HG03439 (cell line): ENCODE measurements around the gene TNP2.

Source experiments
- ATAC-seq: cut with Tn5 transposase; IDR thresholded peaks from one replicate; pipeline ENCODE4 v1.9.1; 2021; ENCODE audit warnings: mild to moderate bottlenecking, moderate library complexity; ENCODE audit not compliant: unreplicated experiment

Gene TNP2

DNA sequence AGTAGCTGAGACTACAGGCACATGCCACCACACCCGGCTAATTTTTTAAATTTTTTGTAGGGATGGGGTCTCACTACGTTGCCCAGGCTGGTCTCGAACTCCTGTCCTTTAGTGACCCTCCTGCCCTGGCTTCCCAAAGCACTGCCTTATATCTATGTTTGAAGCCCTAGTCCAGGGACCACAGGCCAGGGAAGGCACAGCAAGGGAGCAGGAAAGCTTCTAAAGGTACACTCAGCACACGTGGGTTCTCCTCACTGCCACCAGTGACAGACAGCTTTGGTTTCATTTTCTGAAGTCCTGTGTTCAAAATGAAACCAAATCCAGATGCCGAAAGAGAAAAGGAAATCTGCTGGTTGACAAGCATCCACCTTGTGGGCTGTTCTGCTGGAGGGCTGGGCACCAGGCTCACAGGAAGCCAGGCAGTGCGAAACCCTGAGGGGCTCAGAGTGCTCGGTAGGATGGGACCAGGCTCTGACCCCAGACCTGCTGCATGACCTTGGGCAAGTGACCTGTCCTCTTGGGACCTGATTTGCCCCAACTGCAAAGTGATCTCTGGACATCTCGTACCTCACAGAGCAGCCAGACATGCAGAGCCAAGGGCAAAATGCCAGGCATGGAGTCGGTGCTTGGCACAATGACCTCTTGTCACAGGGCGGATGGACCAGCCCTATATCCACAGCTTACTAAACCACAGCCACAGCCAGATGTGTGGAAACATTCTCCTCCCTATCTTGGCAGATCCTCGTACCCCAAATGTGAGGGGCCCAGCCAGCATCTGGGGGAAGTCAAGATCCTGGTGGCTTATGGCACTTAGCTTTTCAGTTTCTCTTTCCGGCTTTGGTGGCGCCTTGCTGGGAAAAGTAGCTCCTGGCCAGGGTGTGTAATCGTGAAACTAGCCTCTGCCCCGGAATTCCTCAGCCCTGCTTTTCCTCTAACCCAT is 10.3 kb downstream of the TNP2 start:
- ATAC-seq, result no peak

DNA sequence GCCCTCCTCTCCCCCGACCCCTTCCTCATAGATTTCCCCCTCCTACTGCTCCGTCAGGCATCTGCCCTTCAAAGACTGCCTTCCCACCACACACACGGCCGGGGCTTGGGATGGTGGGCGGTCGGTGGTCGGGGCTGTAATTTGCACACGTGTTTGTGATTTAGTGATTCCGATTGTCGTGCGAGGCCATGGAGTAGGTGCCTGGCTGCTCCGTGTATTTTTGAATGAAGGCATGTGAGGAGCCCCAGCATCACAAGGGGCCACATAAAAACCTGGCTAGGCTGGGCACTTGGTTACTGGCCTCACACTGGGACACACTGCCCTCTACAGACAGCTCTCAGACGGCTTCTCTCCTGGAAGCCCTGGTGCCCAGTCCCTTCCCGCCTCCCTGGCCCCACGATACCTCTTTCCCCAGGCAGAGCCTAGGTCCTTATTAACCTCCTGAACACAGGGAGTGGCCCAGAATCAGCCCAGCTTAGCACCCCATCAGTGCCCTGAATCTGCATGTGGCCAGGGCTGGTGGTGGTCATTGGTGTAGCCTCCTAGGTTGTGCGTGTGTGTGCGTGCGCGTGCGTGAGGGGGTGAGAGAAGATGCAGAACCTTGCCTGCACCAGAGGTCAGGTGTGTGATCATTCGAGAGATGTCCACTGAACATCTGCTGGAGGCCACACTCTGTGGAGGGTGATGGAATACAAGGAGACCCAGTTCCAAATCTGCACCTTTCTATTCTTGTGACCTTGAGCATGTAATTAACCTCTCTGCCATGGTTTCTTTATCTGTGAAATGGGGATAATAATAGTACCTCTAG is 11.8 kb downstream of the TNP2 start:
- no peak for ATAC-seq

DNA sequence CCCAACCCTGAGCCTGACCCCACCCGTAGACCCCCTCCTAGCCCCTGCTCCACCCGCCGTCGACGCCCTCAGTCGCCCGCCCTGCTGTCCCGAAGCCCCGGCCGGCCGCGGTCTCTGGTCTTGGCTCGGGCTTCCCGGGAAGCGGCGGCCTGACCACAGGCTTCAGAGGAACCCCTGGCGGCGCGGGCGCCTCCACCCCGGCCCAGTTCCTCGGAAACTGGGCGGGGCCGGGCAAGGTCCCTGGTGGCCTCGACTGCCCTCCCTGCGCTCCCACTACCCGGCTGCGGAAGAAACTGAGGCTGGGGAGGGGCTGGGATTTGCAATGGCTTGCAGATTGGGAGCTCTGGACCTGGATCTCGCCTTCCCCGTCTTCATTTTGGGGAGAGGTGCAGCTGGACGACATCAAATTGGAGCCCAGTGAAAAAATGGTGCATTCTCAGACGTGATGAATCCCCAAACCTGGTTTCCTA is 12.4 kb downstream of the TNP2 start:
- no peak for ATAC-seq

DNA sequence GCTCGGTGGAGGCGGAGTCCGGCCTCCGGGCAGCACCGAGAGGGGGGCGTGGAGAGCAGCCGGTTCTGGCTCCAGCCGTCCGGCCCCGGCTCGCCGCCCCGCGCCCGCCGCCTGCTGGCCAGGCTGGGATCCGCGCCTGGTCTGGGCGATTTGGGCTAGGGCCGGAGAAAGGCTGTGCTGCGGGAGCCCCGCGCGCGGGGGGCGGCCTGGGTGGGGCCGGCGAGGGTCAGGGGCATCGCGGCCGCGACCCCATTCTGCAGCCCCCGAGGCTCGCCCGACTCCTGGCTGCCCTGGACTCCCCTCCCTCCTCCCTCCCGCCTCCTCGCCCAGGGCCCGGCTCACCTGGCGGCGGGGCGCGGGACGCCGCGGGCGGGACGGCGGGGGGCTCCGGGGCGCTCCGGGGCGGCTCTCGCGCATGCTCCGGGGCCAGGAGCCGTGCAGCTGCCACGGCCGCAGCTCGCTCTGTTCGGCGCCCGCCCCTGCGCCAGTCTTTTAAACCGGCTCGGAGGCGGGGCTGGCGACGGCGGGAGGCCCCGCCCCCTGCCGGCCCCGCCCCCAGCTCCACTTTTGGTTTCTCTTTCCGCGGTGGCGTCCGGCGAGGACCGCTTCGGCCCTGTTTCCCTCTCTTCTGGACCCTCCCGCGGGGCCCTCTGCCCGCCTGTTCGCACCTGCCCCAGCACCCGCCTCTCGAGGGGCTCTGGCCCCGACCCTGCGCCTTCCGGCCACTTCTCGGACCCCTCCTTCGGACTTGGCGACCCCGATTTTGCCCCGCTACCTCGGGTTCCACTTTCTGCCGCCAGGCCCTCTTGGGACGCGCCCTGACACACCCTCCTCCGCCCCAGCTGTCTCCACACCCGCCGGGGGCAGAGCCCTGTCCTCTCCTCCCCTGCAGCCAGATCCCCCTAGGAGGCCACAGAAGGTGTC is 13.1 kb downstream of the TNP2 start, which contains the start of gene SOCS1:
Gene SOCS1 (minus strand): TSS at position 468 of the 924 bp plus-strand sequence. CDS start 726 bp downstream, outside the sequence.
- ATAC-seq, result peak; percentile 46

DNA sequence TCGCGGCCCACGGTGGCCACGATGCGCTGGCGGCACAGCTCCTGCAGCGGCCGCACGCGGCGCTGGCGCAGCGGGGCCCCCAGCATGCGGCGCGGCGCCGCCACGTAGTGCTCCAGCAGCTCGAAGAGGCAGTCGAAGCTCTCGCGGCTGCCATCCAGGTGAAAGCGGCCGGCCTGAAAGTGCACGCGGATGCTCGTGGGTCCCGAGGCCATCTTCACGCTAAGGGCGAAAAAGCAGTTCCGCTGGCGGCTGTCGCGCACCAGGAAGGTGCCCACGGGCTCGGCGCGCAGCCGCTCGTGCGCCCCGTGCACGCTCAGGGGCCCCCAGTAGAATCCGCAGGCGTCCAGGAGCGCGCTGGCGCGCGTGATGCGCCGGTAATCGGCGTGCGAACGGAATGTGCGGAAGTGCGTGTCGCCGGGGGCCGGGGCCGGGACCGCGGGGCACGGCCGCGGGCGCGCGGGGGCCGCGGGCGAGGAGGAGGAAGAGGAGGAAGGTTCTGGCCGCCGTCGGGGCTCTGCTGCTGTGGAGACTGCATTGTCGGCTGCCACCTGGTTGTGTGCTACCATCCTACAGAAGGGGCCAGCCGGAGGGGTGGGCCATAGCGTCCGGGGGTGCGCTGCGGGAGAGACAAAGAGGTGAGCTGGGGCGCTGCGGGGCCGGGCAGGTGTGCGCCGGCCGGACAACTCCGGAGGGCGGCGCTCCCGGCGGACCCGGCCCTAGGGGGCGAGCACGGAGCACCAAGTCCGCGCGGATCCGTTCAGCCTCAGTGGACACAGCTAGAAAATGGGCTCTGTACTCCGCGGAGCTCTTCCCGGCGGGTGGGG is 14.0 kb downstream of the TNP2 start:
- ATAC-seq, result peak; percentile 27

DNA sequence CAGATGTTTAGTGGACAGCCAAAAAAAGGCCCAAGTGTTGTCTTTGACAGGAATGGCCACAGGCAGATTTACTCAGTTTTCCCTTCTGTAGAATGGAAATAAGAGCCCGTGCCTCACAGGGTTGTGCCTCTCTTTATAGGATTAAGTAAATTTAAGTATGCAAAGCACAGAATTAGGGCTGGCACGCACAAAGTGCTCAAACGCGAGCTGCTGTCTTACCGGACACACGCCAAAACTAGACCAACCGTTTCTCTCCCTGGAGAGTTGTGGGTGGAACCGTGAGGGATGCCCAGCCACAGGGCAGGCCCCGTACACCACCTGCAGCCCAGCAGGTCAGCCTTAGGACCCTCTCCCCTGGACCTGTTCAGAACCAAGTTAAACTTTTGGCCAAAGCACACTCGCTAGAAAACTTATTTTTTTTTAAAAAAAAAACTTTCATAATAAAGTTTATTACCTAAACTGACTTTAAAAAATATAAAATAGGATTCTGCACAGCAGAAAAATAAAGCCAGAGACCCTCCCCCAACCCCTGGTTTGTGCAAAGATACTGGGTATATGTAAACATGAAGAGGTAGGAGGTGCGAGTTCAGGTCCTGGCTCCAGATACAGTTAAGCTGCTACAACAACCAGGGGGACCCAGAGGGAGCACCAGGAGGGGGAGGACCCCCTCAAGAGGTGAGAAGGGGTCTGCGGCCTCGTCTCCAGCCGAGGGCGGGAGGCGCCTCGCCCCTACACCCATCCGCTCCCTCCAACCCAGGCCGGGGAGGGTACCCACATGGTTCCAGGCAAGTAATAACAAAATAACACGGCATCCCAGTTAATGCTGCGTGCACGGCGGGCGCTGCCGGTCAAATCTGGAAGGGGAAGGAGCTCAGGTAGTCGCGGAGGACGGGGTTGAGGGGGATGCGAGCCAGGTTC is 14.9 kb downstream of the TNP2 start:
- ATAC-seq, result no peak

DNA sequence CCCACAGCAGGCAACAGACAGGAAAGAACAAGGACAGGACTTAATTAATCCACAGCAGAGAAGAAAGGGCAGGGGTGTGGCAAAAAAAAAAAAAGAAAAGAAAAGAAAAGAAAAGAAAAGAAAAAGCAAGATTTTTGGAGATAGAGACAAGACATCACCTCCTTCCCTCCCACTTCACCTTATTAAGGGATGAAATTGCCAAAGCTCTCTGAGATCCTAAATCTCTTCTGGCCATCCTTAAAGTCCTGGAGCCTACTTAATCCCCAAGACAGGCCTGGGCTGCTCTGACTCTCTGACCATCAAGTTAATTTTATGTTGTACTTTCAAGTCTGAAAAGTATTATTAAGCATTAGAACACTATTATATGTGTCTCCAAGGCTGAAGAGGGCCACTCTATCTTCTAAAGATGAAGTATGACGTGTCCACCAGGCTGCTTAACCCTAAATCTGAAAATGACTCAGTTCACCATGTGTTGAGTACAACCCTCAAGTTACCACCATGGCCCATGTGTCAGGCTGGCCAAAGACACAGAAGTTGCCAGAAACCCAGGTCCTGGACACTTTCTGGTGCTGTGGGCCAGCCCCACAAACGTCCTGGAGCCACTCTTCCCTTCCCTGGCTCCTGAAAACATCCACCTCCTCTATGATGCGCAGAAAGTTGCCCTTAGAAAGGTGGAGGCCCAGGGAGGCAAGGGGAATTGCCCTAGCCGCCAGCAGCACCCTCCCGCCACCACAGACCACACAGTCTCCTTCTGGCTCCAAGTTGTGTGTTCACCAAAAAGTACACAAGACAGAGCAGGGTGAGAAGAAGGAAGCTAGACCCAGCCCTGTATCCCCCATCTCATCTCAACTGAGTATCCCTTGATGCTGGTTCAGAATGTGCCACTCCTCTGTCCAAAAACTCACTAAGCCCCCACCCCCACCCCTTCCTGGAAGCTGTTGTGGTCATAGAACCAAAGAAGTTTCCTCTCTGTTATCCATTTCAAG is 15.8 kb downstream of the TNP2 start:
- no peak for ATAC-seq

DNA sequence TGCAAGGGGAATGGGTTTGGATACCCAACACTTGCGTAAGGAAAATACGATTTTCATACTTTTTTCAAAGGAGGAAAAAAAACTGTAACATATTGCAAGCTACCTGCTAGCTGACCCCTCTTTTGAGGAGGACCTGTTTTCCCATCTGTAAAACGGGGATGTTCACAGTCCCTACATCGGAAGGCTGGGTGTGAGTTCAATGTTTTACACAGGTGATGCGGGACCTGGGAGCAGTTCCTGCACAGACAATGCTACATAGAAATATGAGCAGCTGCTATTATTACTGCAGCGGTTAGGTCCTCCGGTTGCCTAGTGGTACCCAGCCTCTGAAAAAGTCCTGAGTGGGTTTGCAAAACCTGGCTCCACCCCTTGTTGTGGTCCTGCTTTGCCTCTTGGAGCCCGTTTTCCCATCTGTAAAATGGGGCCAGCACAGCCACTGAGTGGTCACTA is 16.6 kb downstream of the TNP2 start:
- no peak for ATAC-seq

DNA sequence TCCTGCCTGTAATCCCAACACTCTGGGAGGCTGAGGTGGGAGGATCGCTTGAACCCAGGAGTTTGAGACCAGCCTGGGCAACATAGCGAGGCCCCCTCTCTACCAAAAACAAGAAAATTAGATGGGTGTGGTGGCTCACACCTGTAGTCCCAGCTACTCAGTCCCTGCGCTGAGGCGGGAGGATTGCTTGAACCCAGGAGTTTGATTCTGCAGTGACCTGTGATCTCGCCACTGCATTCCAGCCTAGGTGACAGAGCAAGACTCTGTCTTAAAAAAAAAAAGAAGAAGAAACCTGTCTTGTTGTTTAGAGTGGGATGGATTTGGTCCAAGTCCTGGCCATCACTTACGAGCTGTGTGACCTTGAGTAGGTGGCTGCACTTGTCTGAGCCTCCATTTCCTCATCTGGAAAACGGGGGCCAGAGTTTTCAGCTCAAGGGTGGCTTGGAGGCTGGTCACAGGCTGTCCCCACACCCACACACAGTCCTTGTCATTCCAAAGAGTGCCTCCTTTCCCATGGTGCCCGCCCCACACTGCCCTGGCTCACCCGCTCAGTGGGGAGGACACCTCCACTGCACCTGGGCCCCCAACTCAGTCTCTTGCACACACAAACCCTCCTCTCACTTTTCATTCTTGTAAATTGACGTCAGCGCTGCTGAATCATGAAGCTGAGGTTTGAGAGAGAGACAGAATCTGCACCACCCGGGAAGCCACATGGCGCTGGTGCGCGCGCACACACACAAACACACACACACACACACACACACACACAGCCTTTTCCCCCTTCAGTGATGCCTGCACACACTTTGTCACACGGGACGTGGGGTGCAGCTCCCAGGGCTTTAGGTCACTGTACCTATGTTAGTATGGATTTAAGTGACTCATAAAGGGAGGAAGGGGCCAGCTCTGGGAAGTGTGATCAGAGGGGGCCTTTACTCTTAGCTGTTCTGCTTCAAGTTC is 17.3 kb downstream of the TNP2 start:
- no peak for ATAC-seq

DNA sequence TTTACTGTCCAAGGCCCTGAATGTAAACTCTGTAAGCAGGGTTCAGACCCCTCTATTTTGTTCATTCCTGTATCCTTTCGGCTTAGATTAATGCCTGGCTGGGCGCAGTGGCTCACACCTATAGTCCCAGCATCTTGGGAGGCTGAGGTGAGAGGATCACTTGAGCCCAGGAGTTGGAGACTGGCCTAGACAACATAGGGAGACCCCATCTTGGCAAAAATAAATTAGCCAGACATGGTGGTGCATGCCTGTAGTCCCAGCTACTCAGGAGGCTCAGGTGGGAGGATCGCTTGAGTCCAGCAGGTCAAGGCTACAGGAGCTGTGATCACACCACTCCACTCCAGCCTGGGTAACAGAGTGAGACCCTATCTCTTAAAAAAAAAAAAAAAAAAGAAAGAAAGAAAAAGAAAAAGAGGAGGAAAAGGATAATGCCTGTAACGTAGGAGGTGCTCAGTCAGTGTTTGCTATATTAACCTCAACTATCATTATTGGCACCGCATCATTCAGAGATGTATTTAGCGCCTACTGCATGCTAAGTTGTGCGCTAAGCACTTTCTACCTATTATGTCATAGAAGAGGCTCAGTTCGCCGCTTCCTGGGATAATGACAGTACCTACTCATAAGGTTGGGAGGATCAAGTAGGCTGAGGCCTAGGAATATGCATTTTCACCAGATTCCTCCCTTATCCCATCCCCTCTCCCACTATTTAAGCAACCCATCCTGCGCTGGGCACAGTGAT is 18.2 kb downstream of the TNP2 start:
- ATAC-seq, result no peak

DNA sequence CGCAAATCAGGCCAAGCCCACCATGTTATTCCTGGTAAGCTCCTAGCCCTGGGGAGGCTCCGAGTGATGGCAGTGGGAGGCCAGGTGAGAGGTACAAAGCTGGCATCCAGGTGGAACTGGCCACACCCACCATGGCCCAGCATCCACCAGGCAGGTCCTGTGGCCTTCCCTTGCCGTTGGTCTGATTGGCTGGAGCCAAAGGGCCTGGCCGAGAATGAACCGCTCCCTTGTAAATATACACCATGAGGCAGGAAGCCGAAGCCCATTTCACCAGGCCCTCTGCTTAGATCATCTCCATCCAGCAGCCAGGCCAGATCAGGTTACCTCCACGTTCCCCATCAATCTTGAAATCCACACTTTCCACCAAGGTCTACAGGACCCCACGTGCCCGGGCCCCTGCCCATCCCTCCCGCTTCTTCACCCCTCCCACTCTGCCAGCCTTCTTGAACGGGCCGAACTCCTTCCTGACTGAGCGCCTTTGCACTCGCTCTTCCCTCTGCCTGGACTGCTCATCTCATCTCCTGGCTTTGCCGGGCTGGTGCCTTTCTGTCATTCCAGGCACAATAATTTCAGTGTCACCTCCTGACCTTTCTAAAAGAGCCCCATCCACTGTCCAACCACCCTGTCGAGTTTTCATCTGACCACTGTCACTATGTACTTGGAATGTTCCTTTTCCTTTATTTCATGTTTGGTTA is 18.9 kb downstream of the TNP2 start:
- no peak for ATAC-seq

DNA sequence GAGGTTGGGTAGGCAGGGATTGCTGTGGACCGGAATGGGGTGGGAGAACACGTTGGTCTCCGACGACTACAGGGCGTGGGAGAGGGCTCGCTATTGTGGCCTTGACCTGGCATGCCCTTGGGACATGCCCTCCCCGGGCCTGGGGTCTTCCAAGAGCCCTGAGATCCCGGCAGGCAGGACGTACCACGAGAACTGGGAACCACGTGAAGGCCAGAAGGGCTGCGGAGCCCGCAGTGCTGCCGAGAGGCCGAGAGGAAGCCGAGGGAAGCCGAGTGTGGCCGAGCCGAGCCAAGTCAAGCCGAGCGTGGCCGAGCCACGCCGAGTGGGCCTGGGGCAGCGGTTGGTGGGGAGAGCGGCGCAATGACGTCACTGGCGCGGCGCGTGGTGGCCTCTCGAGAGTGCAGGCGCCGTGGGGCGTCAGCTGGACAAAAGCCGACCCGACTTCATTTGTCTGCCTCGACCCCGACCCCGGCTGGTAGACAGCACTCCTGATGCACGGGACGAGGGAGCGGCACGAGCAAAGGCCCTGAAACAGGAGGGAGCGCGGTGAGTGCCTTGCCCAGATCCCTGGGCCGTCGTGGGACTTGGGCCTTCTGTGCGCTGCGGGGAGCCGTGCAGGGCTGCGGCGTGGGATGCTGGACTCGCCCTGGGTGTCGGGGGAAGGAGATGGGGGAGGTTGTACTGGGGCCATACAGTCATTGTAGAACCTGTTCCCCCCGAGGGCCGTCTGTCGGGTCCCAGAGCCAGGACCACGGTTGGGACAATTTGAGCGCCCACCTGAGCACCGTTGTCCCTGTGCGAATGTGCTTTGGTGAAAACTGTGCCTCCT is 19.7 kb downstream of the TNP2 start:
- no peak for ATAC-seq

DNA sequence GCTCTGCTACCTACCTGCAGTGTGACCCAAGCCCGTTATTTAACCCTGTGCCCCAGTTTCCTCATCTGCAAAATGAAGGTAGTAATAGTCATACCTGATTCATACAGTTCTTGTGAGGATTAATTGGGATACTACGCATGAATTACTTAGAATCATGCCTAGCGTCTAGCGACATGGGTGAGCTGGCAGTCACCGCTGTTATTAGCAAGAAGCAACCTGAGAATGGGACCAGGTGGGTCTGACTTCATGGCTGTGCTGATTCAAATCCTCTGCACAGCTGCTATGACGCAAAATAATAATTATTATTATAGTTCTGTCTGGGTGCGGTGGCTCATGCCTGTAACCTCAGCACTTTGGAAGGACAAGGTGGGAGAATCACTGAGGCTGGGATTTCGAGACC is 21.0 kb downstream of the TNP2 start:
- ATAC-seq, result no peak

DNA sequence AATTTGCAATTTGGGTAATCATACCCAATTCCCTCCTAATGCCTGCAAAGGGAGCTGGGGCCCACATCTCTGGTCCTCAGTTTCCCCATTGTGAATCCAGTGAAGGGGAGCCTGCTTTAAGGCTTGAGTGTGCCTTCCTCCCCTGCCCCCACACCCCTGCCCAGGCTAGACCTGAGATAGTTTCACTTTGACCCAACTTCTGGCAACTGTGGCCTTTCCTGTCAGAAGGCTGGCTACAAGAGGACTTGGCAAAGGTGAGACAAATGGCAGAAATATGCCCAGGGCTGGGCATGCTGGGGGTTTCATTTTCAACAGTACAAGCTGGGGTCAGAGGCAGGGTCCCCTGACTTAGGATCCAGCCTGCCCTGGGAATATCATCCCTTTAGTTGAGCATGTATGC is 23.1 kb downstream of the TNP2 start:
- no peak for ATAC-seq
